HepG2 (cell line): ENCODE results near the gene CHRNB1. TPM values are rescaled to one million over a fixed set of nuclear protein-coding genes. Genes with fewer than 3 reads are reported as not detected.

ENCODE experiments used
- AKAP8 ChIP-seq: sonication (generic); formaldehyde crosslinking; IDR thresholded peaks from 2 replicates; pipeline ENCODE4 v1.5.1; 2020; ENCODE audit warnings: mild to moderate bottlenecking, missing genetic modification reagents
- CTCF ChIP-seq: sonication (generic); formaldehyde crosslinking; IDR thresholded peaks from 2 replicates; pipeline ENCODE4 v1.5.0; 2020; ENCODE audit warnings: mild to moderate bottlenecking, missing genetic modification reagents, moderate library complexity
- GMEB1 ChIP-seq: sonication (generic); formaldehyde crosslinking; IDR thresholded peaks from 2 replicates; pipeline ENCODE4 v1.5.1; 2020; ENCODE audit warnings: missing genetic modification reagents, mild to moderate bottlenecking, borderline replicate concordance
- HDAC6 ChIP-seq: fragments of 200-600 bp; sonication (generic); IDR thresholded peaks from 2 replicates; pipeline ENCODE4 v1.7.0; 2017; ENCODE audit warnings: mild to moderate bottlenecking, antibody characterized with exemption, low read length, low read depth
- JUND ChIP-seq: sonication (generic); formaldehyde crosslinking; IDR thresholded peaks from 2 replicates; pipeline ENCODE4 v1.8.0; 2022; ENCODE audit warnings: mild to moderate bottlenecking, missing genetic modification reagents
- KAT7 ChIP-seq: IDR thresholded peaks from 2 replicates; pipeline ENCODE4 v1.6.1; 2018; ENCODE audit warnings: borderline replicate concordance, missing compliant biosample characterization
- NCOA2 ChIP-seq: sonication (generic); formaldehyde crosslinking; IDR thresholded peaks from 2 replicates; pipeline ENCODE4 v1.8.0; 2022; ENCODE audit warnings: inconsistent platforms
- PRPF4 ChIP-seq: fragments of 200-400 bp; formaldehyde crosslinking; IDR thresholded peaks from 2 replicates; pipeline ENCODE4 v1.6.1; 2016; ENCODE audit warnings: low read length, low read depth; ENCODE audit not compliant: poor library complexity, severe bottlenecking
- SALL1 ChIP-seq: sonication (generic); formaldehyde crosslinking; IDR thresholded peaks from 2 replicates; pipeline ENCODE4 v1.8.0; 2022; ENCODE audit warnings: mild to moderate bottlenecking, missing genetic modification reagents
- TCF12 ChIP-seq, 2 experiments: fragments of 450-650 bp in 1 of 2; sonication (generic) in 1 of 2; formaldehyde crosslinking in 1 of 2; IDR thresholded peaks; 2 replicates each; pipeline versions ENCODE4 v1.6.1 to v1.8.0; 2017 to 2022; ENCODE audit warnings: antibody characterized with exemption in 1 of 2, mild to moderate bottlenecking in 1 of 2, missing genetic modification reagents in 1 of 2, moderate library complexity in 1 of 2
- ZBTB38 ChIP-seq: sonication (generic); formaldehyde crosslinking; IDR thresholded peaks from 2 replicates; pipeline ENCODE4 v1.5.1; 2020; ENCODE audit warnings: mild to moderate bottlenecking, missing genetic modification reagents
- ZNF280D ChIP-seq: sonication (generic); formaldehyde crosslinking; IDR thresholded peaks from 2 replicates; pipeline ENCODE4 v1.5.1; 2020; ENCODE audit warnings: mild to moderate bottlenecking, missing genetic modification reagents
- ZNF282 ChIP-seq: fragments of 450-650 bp; IDR thresholded peaks from 2 replicates; pipeline ENCODE4 v1.6.1; 2018; ENCODE audit not compliant: partially characterized antibody
- ZNF382 ChIP-seq: sonication (generic); formaldehyde crosslinking; IDR thresholded peaks from 2 replicates; pipeline ENCODE4 v1.5.0; 2020; ENCODE audit warnings: missing genetic modification reagents, mild to moderate bottlenecking, borderline replicate concordance
- ZNF484 ChIP-seq: sonication (generic); formaldehyde crosslinking; IDR thresholded peaks from 2 replicates; pipeline ENCODE4 v1.5.1; 2020; ENCODE audit warnings: mild to moderate bottlenecking, low read depth, missing genetic modification reagents, borderline replicate concordance
- ZNF547 ChIP-seq: sonication (generic); formaldehyde crosslinking; IDR thresholded peaks from 2 replicates; pipeline ENCODE4 v1.5.1; 2020; ENCODE audit warnings: mild to moderate bottlenecking, missing genetic modification reagents
- ZNF549 ChIP-seq: sonication (generic); formaldehyde crosslinking; IDR thresholded peaks from 2 replicates; pipeline ENCODE4 v1.5.0; 2020; ENCODE audit warnings: missing genetic modification reagents
- ZNF83 ChIP-seq: sonication (generic); formaldehyde crosslinking; IDR thresholded peaks from 2 replicates; pipeline ENCODE4 v1.4.0; 2020; ENCODE audit warnings: missing genetic modification reagents, mild to moderate bottlenecking, borderline replicate concordance
- polyA plus RNA-seq, 8 experiments: library from polyadenylated mRNA; depleted of rRNA in 3 of 8; stranded (reverse) in 7 of 8; unstranded in 1 of 8; fragments of >200 nt; fragmentation: Illumina TruSeq in 4 of 8; extraction: Trizol in 4 of 8; gene quantifications; 2 replicates each; pipeline versions ENCODE4 v1.2.1 to v1.2.3, GENCODE V29; 2011 to 2016; ENCODE audit warnings: low read depth in 4 of 8, missing spikeins in 1 of 8, mixed read lengths in 1 of 8; ENCODE audit not compliant: insufficient read depth in 1 of 8
- total RNA-seq, 5 experiments: library from RNA; depleted of rRNA; stranded (reverse); fragments of >200 nt; fragmentation: Illumina TruSeq; extraction: Trizol; gene quantifications; 2 replicates each; pipeline ENCODE4 v1.2.3, GENCODE V29; 2016; ENCODE audit warnings: low read depth in 1 of 5
- TF ChIP-seq, protein P1 (sequence below): sonication (generic); formaldehyde crosslinking; IDR thresholded peaks from 2 replicates; pipeline ENCODE4 v1.5.1; 2020; ENCODE audit warnings: mild to moderate bottlenecking, missing genetic modification reagents, moderate library complexity

The CHRNB1 gene
- total and polyA plus RNA-seq, 2 of the 13 experiments (the other 11 are each of a cell fraction or from before 2014, with no cell fraction given): 5.4 to 33.7 TPM

GRCh38 chr17:7475764-7476422, 31.0 kb downstream of the CHRNB1 start (continued):
- TF ChIP-seq KAT7 (no peak), SALL1 (peak; percentile 15; the same call in 1 of the 2 replicates), ZNF382 (no peak), TCF12 (IDR thresholded peaks at IDR 0.05) (no peak), TCF12 (CRISPR knock-in tag; IDR thresholded peaks at IDR 0.05) (no peak), ZBTB38 (CRISPR knock-in tag) (peak; percentile 75), ZNF83 (CRISPR knock-in tag) (no peak), PRPF4 (no peak), ZNF484 (CRISPR knock-in tag) (no peak), ZNF549 (CRISPR knock-in tag) (no peak), ZNF282 (no peak), NCOA2 (CRISPR knock-in tag) (no peak), AKAP8 (CRISPR knock-in tag) (no peak), CTCF (no peak), JUND (CRISPR knock-in tag) (no peak), GMEB1 (no peak), ZNF280D (CRISPR knock-in tag) (no peak), HDAC6 (no peak), ZNF547 (no peak)
- TF ChIP-seq, protein P1, sequence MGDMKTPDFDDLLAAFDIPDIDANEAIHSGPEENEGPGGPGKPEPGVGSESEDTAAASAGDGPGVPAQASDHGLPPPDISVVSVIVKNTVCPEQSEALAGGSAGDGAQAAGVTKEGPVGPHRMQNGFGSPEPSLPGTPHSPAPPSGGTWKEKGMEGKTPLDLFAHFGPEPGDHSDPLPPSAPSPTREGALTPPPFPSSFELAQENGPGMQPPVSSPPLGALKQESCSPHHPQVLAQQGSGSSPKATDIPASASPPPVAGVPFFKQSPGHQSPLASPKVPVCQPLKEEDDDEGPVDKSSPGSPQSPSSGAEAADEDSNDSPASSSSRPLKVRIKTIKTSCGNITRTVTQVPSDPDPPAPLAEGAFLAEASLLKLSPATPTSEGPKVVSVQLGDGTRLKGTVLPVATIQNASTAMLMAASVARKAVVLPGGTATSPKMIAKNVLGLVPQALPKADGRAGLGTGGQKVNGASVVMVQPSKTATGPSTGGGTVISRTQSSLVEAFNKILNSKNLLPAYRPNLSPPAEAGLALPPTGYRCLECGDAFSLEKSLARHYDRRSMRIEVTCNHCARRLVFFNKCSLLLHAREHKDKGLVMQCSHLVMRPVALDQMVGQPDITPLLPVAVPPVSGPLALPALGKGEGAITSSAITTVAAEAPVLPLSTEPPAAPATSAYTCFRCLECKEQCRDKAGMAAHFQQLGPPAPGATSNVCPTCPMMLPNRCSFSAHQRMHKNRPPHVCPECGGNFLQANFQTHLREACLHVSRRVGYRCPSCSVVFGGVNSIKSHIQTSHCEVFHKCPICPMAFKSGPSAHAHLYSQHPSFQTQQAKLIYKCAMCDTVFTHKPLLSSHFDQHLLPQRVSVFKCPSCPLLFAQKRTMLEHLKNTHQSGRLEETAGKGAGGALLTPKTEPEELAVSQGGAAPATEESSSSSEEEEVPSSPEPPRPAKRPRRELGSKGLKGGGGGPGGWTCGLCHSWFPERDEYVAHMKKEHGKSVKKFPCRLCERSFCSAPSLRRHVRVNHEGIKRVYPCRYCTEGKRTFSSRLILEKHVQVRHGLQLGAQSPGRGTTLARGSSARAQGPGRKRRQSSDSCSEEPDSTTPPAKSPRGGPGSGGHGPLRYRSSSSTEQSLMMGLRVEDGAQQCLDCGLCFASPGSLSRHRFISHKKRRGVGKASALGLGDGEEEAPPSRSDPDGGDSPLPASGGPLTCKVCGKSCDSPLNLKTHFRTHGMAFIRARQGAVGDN (CRISPR knock-in tag): peak; percentile 64
